HepG2 (cell line): ENCODE results near the gene LYSMD2.

ENCODE experiments used
- MAFK ChIP-seq, 2 experiments: IDR thresholded peaks in 1 of 2; conservative IDR thresholded peaks in 1 of 2; 2 replicates each; pipeline ENCODE4 v1.6.1; 2011; ENCODE audit warnings: improper control_type of control experiment in 2 of 2, low read length in 2 of 2
- POLR2AphosphoS5 ChIP-seq: IDR thresholded peaks from 2 replicates; pipeline ENCODE4 v1.6.1; 2012; ENCODE audit warnings: low read depth, low read length
- RNF2 ChIP-seq: fragments of 450-650 bp; conservative IDR thresholded peaks from 2 replicates; pipeline ENCODE4 v1.6.1; 2016; ENCODE audit warnings: low read depth
- SP2 ChIP-seq: sonication (generic); formaldehyde crosslinking; IDR thresholded peaks from 2 replicates; pipeline ENCODE4 v1.5.1; 2020; ENCODE audit warnings: mild to moderate bottlenecking, missing genetic modification reagents
- SSRP1 ChIP-seq: IDR thresholded peaks from 2 replicates; pipeline ENCODE4 v1.6.1; 2016; ENCODE audit warnings: control low read depth
- THYN1 ChIP-seq: sonication (generic); formaldehyde crosslinking; IDR thresholded peaks from 2 replicates; pipeline ENCODE4 v1.8.1; 2023; ENCODE audit warnings: low read depth, mild to moderate bottlenecking, moderate library complexity, missing genetic modification reagents, borderline replicate concordance
- ZBTB8A ChIP-seq: sonication (generic); formaldehyde crosslinking; IDR thresholded peaks from 2 replicates; pipeline ENCODE4 v1.4.0; 2020; ENCODE audit warnings: mild to moderate bottlenecking, low read depth, missing genetic modification reagents, borderline replicate concordance
- ZFX ChIP-seq: sonication (generic); formaldehyde crosslinking; IDR thresholded peaks from 2 replicates; pipeline ENCODE4 v1.4.0; 2020; ENCODE audit warnings: mild to moderate bottlenecking, low read depth, missing genetic modification reagents, moderate library complexity
- ZNF326 ChIP-seq: sonication (generic); formaldehyde crosslinking; IDR thresholded peaks from 2 replicates; pipeline ENCODE4 v1.4.0; 2020; ENCODE audit warnings: missing genetic modification reagents, borderline replicate concordance
- TF ChIP-seq, protein P1 (sequence below): IDR thresholded peaks from 2 replicates; pipeline ENCODE4 v1.6.1; 2016; ENCODE audit warnings: missing compliant biosample characterization, missing genetic modification reagents, borderline replicate concordance
- TF ChIP-seq, protein P2 (sequence below): IDR thresholded peaks from 2 replicates; pipeline ENCODE4 v1.6.1; 2012; ENCODE audit warnings: low read length, improper control_type of control experiment
- TF ChIP-seq, protein P3 (sequence below): sonication (generic); formaldehyde crosslinking; IDR thresholded peaks from 2 replicates; pipeline ENCODE4 v1.5.0; 2020; ENCODE audit warnings: mild to moderate bottlenecking, missing genetic modification reagents, moderate library complexity
- TF ChIP-seq, protein P4 (sequence below): sonication (generic); formaldehyde crosslinking; IDR thresholded peaks from 2 replicates; pipeline ENCODE4 v1.4.0; 2020; ENCODE audit warnings: mild to moderate bottlenecking, missing genetic modification reagents

- TF ChIP-seq THYN1 (CRISPR knock-in tag) (no peak), POLR2AphosphoS5 (no peak), RNF2 (no peak), ZFX (no peak), ZNF326 (no peak), MAFK (conservative IDR thresholded peaks at IDR 0.05 in 1 of 2, IDR thresholded peaks at IDR 0.05 in 1 of 2; ENCODE audit: low read length in 2 of 2) (no peak), SSRP1 (CRISPR knock-in tag) (no peak), SP2 (CRISPR knock-in tag) (no peak), ZBTB8A (CRISPR knock-in tag) (no peak)
- TF ChIP-seq, protein P1, sequence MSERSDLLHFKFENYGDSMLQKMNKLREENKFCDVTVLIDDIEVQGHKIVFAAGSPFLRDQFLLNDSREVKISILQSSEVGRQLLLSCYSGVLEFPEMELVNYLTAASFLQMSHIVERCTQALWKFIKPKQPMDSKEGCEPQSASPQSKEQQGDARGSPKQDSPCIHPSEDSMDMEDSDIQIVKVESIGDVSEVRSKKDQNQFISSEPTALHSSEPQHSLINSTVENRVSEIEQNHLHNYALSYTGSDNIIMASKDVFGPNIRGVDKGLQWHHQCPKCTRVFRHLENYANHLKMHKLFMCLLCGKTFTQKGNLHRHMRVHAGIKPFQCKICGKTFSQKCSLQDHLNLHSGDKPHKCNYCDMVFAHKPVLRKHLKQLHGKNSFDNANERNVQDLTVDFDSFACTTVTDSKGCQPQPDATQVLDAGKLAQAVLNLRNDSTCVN (CRISPR knock-in tag), result no peak
- TF ChIP-seq, protein P2, sequence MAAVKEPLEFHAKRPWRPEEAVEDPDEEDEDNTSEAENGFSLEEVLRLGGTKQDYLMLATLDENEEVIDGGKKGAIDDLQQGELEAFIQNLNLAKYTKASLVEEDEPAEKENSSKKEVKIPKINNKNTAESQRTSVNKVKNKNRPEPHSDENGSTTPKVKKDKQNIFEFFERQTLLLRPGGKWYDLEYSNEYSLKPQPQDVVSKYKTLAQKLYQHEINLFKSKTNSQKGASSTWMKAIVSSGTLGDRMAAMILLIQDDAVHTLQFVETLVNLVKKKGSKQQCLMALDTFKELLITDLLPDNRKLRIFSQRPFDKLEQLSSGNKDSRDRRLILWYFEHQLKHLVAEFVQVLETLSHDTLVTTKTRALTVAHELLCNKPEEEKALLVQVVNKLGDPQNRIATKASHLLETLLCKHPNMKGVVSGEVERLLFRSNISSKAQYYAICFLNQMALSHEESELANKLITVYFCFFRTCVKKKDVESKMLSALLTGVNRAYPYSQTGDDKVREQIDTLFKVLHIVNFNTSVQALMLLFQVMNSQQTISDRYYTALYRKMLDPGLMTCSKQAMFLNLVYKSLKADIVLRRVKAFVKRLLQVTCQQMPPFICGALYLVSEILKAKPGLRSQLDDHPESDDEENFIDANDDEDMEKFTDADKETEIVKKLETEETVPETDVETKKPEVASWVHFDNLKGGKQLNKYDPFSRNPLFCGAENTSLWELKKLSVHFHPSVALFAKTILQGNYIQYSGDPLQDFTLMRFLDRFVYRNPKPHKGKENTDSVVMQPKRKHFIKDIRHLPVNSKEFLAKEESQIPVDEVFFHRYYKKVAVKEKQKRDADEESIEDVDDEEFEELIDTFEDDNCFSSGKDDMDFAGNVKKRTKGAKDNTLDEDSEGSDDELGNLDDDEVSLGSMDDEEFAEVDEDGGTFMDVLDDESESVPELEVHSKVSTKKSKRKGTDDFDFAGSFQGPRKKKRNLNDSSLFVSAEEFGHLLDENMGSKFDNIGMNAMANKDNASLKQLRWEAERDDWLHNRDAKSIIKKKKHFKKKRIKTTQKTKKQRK, result no peak
- TF ChIP-seq, protein P3, sequence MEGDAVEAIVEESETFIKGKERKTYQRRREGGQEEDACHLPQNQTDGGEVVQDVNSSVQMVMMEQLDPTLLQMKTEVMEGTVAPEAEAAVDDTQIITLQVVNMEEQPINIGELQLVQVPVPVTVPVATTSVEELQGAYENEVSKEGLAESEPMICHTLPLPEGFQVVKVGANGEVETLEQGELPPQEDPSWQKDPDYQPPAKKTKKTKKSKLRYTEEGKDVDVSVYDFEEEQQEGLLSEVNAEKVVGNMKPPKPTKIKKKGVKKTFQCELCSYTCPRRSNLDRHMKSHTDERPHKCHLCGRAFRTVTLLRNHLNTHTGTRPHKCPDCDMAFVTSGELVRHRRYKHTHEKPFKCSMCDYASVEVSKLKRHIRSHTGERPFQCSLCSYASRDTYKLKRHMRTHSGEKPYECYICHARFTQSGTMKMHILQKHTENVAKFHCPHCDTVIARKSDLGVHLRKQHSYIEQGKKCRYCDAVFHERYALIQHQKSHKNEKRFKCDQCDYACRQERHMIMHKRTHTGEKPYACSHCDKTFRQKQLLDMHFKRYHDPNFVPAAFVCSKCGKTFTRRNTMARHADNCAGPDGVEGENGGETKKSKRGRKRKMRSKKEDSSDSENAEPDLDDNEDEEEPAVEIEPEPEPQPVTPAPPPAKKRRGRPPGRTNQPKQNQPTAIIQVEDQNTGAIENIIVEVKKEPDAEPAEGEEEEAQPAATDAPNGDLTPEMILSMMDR (CRISPR knock-in tag), result no peak
- TF ChIP-seq, protein P4, sequence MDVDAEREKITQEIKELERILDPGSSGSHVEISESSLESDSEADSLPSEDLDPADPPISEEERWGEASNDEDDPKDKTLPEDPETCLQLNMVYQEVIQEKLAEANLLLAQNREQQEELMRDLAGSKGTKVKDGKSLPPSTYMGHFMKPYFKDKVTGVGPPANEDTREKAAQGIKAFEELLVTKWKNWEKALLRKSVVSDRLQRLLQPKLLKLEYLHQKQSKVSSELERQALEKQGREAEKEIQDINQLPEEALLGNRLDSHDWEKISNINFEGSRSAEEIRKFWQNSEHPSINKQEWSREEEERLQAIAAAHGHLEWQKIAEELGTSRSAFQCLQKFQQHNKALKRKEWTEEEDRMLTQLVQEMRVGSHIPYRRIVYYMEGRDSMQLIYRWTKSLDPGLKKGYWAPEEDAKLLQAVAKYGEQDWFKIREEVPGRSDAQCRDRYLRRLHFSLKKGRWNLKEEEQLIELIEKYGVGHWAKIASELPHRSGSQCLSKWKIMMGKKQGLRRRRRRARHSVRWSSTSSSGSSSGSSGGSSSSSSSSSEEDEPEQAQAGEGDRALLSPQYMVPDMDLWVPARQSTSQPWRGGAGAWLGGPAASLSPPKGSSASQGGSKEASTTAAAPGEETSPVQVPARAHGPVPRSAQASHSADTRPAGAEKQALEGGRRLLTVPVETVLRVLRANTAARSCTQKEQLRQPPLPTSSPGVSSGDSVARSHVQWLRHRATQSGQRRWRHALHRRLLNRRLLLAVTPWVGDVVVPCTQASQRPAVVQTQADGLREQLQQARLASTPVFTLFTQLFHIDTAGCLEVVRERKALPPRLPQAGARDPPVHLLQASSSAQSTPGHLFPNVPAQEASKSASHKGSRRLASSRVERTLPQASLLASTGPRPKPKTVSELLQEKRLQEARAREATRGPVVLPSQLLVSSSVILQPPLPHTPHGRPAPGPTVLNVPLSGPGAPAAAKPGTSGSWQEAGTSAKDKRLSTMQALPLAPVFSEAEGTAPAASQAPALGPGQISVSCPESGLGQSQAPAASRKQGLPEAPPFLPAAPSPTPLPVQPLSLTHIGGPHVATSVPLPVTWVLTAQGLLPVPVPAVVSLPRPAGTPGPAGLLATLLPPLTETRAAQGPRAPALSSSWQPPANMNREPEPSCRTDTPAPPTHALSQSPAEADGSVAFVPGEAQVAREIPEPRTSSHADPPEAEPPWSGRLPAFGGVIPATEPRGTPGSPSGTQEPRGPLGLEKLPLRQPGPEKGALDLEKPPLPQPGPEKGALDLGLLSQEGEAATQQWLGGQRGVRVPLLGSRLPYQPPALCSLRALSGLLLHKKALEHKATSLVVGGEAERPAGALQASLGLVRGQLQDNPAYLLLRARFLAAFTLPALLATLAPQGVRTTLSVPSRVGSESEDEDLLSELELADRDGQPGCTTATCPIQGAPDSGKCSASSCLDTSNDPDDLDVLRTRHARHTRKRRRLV (CRISPR knock-in tag), result no peak
Measured at GRCh38 chr15:51751697-51752683, 14.5 kb upstream of the LYSMD2 start.
